Measurements from ENCODE around the gene LSM5.

LSM5 gene

DNA sequence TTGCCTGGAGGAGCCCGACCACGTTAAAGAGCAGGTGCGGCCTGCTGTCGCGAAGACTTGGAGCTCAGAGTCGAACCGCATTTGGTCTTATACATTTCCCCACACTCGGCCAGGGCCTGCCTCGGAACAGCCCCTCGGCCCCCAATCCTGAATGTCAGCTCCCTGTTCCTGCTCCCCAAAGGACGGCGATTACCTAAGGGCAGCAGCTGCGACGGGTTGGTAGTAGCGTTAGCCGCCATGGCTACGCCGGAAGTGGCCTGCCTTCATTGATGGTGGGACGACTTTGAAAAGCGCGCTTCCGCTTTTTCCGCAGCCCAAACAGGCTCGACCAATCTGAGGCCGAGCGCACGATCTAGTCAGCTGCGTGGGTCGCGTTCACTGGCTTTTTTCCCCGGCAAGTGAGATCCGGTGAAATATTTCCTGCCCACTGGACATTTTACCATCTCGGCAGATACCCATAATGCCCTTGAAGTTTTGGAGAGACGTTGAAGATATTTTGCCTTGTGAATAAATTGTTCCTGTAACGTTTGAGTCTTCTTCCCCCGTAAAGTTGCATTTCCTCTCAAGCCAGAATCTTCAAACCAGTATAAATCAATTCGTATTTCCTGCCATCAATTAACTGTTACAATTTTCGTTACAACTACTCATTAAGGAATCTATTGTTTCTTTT, at the start of gene LSM5:
Gene LSM5 (minus strand): TSS at position 254 of the 670 bp plus-strand sequence. CDS start 15 bp downstream, at position 239.
- in situ Hi-C loops (cut with MboI; ENCODE audit: low sequenced_read_pairs), result no loop called here

DNA sequence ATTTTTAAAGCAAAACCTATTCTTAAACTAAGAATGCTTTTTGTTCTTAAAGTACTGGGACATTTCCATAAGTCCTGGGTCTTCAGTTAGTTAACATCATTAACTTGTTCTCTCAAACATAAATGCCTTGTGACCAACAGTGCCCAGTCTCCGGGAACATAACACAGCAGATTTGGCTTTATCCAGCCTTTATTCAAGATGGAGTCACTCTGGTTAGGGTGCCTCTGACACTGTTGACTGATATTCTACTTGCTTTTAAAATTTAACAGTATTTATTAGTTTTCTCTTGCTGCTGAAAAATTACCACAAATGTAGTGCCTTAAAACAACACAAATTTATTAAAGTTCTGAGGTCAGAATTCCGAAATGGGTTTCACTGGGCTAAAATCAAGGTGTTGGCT, 49.2 kb upstream of the LSM5 start:
- in situ Hi-C loops (cut with MboI; ENCODE audit: low sequenced_read_pairs), result no loop called here

DNA sequence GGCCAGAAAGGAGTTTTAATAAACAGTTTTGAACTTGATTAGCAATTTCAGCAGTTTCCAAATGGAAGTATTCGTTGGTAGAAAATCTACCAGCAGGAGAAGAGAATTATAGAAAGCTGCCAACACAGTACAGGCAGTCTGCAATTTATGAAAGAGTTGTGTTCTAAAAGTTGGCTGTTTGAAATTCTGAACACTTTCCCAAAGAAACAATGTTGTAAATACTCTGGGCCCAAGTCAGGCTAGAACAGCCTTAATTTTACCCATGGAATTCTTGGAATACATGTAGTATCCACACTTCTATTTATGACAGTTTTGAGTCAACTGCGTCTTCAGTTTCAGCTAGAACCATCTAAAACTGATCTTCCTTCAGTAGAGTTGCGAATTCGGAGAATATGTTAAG, 47.6 kb upstream of the LSM5 start:
- in situ Hi-C loops (cut with MboI; ENCODE audit: low sequenced_read_pairs), result no loop called here

DNA sequence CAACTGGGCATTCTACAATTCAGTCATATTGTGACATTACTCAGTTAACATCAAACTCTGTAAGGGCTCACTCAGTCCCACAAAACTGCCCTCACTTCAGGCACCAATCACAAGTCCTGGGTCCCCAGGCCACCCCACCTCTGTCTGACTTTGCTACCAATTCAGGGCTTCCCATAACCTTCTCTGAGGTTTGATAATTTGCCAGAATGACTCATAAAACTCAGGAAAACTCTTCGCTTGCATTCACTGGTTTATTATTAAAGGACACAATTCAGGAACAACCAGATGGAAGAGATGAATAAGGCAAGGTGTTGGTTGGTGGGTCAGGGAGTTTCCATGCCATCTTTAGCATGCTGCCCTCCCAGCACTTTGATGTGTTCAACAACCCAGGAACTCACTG, 46.4 kb upstream of the LSM5 start:
- in situ Hi-C loops (cut with MboI; ENCODE audit: low sequenced_read_pairs), result no loop called here

DNA sequence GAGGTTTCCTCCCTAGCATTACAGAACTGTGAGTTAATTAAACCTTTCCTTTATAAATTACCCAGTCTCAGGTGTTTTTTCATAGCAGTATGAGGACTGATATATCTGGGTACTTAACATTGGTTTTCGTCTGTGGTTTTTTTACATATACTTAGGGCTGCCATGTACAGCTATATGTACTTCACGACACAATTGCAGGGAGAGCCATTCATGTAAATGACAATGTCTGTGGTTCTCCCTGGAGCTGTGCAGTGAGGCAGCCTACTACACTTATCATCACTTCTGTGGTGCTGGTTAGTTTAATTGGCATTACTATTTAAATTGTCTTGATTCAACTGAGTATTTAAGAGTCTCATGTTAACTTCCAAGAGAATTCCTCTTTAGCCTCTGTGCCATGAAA, 45.8 kb upstream of the LSM5 start:
- in situ Hi-C loops (cut with MboI; ENCODE audit: low sequenced_read_pairs), result no loop called here

DNA sequence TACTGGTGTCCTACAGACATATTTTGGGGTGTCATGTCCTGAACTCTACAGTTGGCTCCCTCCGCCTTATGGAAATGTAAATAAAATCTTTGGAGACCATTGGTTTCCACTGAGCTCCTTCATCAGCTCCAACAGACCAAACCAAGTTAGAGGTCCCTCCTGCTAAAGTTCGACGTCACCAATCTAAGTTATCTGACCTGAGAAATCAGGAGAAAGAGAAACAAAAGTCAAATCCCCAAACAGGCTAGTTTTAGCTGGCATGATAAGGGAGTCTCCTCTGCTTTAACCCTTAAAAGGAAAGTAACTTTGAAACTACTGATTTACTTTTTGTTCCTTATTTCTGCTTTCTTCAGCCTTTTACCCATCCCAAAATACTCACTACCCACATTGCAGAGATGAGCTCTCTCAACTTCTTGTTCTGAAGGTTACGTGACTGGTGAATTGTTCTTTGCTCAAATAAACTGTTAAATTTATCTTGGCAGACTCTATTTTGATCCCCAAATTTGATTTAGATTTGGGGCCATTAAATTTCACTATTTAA, 45.1 kb upstream of the LSM5 start:
- in situ Hi-C loops (cut with MboI; ENCODE audit: low sequenced_read_pairs), result no loop called here

DNA sequence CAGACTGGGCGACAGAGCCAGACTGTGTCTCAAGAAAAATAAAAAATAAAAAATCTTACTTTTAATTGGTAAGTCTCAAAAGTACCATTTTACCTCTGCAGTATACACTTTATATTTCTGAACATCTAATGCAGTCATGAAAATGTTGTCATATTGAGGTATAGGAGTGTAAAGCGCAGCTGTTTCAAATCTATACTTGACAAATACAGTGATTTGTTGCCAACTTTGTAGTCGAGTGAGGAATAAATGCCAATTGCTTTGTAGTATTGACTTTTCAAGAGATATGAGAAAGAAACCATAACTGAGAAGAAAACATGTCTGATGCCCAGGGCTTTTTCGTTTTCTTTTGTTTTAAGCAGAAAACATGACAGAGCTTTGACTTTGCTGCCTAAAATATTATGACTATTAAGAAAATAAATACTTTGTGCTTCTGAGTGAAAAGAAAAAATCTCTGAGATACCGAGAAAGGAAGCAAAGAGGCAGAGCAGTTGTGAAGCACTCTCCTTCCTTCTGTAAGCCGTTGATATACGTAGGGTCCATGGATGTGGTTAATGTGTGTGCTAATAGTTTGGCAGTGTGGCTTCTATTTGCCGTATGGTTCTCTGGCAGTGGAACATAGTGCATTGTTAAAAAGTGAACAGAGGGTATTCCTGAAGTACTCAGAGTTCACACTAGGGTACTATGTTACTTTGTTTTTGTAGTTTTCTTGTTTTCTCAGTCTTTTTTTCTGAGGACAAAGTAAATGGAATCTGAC, 43.3 kb upstream of the LSM5 start:
- in situ Hi-C loops (cut with MboI; ENCODE audit: low sequenced_read_pairs), result no loop called here

DNA sequence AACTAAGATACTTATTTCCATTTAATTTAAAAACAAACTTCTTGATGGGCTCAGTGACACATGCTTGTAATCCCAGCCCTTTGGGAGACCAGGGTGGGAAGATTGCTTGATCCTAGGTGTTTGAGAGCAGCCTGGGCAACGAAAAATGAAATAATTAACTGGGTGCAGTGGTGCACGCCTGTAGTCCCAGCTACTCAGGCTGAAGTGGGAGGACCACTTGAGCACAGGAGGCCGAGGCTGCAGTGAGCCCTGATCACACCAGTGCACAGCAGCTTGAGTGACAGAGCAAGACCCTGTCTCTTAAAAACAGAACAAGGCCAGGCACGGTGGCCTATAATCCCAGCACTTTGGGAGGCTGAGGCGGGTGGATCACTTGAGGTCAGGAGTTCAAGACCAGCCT, 42.5 kb upstream of the LSM5 start:
- in situ Hi-C loops (cut with MboI; ENCODE audit: low sequenced_read_pairs), result no loop called here

DNA sequence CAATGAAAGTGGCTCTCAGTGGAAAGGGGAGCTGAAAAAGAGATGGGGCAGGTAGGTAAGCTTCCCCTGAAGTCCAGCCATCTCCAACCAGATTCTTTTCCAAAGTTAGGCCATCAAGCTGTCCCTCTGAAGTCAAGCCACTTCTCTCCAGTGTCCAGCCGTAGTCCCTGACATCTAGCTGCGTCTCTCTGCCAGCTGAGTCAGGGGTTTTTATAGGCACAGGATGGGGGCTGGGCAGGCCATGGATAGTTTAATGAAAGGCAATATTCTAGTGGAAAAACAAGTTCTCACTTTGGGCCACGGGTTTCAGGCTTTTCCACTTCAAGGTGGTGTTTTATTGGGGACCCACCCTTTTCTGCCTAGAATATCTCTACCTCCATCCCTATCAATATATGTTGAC, 41.9 kb upstream of the LSM5 start:
- in situ Hi-C loops (cut with MboI; ENCODE audit: low sequenced_read_pairs), result no loop called here

DNA sequence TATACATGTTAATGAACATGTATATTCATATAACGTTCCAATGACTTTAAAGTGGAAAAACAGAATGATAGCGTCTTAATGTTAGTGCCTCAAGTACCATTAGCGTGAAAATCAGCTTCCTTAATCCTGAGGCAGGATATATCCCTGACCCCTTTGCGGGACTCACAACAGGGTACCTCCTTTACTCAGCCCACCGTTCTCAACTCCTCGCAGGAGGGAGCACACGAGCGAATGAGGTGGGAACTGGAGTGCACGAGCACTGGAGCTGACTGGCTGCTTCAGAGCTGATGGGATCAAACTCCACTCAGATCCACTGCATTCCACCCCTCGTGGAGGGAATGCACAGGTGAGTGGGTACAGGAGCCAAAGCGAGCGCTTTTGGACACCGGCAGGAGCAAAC, 41.2 kb upstream of the LSM5 start:
- in situ Hi-C loops (cut with MboI; ENCODE audit: low sequenced_read_pairs), result no loop called here

DNA sequence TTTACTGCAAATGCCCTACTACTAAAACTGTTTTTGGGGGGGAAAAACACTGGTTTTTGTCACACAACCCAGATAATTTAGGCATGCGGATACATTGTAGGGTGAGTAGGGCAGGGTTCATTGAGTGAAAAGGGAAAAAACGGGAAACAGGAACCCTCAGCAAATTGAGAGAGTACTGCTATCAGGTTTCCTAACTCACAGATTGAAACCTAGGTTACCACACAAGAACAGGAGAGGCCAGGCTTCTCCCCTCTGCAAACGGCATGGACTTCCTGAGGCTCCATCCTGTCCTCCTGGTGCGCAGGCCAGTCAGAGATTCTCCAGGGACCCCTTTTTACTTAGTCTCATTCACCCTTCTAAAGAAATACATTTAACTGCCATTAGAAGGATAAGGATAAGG, 35.7 kb upstream of the LSM5 start:
- in situ Hi-C loops (cut with MboI; ENCODE audit: low sequenced_read_pairs), result no loop called here

DNA sequence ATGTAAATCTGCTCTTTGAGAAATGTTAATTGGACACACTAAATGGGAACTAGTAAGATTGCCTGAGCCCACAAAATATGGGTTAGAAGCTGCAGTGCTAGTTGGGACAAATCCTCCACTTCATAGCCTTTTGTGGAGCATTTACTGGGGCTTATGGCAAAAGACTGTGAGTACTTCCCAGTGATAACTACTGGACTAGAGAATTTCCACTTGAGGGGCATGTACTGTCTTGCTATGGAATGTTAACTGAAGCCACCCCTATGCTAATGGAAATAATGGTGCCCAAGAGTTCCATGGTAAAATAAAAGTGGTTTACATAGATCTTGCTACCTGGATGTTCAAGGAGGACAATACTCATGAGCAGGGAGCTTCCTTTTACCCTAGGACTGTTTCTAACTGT, 34.5 kb upstream of the LSM5 start:
- in situ Hi-C loops (cut with MboI; ENCODE audit: low sequenced_read_pairs), result no loop called here

DNA sequence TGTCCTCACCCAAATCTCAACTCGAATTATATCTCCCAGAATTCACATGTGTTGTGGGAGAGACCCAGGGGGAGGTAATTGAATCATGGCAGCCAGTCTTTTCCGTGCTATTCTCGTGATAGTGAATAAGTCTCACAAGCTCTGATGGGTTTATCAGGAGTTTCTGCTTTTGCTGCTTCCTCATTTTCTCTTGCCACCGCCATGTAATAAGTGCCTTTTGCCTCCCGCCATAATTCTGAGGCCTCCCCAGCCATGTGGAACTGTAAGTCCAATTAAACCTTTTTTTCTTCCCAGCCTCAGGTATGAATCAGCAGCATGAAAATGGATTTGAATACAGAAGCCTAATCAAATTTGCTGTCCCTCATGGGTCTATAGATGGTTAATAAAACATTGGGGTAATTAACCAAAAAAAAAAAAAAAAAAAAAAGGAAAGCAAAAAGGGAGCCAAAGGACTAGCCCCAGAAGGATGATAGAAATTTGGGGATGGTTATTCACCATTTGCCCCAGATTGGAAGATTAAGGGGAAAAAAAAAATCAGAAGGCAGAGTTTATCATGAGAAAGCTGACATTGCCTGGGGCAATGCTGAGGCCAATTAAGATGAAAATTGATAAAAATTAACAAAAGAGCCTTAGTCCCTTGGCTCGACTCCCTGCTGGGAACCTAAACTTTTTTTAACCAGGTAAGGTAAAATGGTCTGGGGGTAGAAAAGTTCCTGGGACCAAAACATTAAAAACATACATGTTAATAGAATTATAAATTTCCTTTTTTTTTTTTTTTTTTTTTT, 32.8 kb upstream of the LSM5 start:
- in situ Hi-C loops (cut with MboI; ENCODE audit: low sequenced_read_pairs), result no loop called here

DNA sequence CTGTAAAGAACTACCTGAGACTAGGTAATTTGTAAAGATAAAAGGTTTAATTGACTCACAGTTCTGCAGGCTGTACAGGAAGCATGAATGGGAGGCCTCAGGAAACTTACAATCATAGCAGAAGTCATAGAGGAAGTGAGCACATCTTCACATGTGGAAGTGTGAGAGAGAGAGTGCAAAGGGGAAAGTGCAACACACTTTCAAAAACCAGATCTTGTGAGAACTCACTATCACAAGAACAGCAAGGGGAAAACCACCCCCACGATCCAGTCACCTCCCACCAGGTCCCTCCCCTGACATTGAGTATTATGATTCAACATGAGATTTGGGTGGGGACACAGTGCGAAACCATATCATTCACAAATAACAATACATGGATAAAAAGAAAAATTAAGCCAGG, 29.6 kb upstream of the LSM5 start:
- in situ Hi-C loops (cut with MboI; ENCODE audit: low sequenced_read_pairs), result no loop called here

DNA sequence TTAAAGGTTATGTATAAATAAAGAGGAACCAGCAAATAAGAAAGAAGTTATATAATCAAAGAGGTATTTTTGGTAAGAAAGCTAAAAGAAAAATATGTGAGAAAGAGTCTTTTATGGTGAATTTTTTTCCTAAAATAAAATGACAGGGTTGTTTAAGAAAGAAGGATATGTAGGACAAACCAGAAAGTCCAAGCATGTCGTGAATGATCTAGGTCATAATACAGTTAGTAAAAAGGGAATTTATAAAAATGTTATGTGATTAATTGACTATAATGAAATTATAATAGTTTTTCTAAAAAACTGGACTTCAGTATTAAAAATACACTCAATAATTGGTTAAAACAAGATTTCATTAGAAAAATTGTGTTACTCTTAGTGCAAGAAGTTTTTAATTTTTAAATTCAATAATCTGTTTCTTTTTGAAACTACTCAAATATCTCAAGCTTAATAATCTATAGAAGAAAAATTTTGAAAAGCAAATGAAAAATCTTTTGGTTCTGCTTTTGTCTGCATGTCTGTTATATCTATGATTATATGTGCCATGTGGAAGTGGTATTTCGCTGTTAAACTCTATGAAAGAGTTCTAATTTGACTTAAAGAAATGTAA, 28.5 kb upstream of the LSM5 start:
- in situ Hi-C loops (cut with MboI; ENCODE audit: low sequenced_read_pairs), result no loop called here

DNA sequence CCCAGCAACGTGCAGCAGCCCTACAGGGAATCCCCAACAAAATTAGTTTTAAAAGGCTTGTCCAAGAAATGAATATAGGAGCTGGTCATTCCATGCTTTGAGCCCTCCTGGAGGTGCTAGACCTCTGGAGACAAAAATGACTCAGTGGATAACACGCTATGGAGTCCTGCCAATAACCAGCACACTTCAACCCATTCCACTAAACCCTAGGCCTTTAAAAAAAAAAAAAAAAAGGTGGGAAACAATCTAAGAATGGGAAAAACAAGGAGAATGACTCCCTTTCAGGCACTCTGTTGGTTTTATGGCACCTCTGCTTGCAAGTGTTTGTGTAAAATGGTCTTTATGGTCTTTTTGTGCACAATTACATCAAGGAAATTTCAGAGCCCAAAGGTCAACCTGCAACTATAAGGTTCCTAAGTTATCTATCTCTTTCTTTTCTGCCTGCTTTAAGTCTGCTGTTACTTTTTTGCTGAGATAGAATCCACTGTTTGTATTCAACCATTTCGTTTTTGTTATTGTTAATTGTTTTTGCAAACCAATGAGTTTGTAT, 26.4 kb upstream of the LSM5 start:
- in situ Hi-C loops (cut with MboI; ENCODE audit: low sequenced_read_pairs), result no loop called here

DNA sequence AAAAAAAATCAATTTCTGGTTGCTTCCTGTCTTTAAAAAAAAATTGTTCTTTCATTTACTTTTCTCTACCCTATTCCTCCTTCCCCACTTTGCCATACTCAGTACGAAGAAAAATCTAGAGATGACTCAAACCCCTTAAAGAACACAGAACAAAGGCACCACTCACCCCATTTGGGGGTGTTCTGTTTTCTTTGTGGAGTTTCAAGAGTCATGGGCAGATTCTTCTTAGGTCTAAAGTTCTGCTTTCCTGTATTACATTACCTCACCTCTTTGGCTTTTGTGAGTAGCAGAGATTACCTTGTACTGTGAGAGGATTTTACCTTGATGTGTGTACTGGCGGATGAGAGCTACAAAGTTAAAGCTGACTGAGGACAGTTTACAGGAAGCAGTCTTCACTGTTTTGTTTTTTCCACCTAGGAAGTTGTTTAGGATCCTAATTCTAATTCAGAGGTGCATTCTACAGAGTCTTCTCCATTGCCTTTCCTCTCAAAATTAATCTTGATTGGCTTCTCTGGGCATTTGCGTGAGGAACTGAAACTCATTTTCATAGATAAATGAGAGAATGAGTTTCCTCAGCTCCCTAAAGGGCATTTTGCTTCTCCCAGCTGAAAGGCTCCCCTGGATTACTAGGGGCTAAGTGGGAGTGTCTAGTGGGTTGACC, 25.8 kb upstream of the LSM5 start:
- in situ Hi-C loops (cut with MboI; ENCODE audit: low sequenced_read_pairs), result no loop called here

DNA sequence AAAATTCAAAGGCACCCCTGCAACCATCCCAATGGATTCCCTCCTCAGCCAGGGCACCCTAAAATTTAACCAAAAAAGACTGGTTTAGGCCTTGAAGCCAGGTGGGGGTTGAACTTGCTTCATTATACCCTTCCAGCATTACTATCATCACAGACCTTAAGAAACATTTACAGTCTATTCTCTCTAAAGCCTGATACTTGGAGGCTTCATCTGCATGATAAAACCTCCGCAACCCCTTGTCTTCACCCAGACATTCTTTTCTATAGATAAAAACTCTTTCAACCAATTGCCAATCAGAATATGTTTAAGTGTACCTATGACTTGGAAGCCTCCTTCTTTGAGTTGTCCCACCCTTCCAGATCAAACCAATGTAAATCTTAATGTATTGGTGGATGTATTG, 23.0 kb upstream of the LSM5 start:
- in situ Hi-C loops (cut with MboI; ENCODE audit: low sequenced_read_pairs), result no loop called here

DNA sequence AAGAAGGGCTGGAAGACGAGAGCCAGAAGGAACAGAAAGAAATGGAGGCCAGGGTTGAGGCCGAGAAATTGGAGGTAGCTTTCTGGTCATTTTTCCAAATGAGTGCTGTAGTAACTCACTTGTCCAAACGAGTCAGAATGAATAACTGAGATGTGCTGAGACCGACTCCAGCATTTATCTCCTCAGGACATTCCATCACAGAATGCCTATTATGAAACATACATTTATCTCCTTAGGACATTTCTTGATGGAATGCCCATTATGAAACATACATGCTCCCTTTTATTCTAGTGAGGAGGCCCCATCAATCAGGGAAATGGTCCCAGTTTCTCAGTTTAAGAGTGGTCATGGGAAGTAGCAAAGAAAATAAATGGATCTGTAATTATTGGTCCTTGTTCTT, 21.6 kb upstream of the LSM5 start:
- in situ Hi-C loops (cut with MboI; ENCODE audit: low sequenced_read_pairs), result no loop called here

DNA sequence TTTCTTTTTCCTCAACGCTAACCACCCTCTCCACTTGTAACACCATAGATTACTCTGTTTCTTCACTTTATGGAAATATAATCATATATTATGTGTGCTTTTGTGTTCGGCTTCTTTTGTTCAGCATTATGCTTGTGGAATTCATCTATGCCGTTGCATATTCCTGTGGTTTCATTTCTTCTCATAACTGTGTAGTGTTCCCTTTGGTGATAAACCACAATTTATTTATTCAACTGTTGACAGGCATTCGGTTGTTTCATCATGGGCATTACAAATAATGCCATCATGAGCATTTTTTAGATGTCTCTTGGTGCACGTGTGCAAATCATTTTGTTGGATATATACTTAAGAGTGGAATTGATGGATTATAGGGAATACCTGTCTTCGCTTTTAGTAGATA, 17.2 kb upstream of the LSM5 start:
- in situ Hi-C loops (cut with MboI; ENCODE audit: low sequenced_read_pairs), result no loop called here

Data from HL-60/S4 (cell line).